ENCODE results near the gene HOXC6. TPM values are rescaled to one million over a fixed set of nuclear protein-coding genes. Genes with fewer than 3 reads are reported as not detected.
A peak's percentile ranks its signal among the peaks of the same experiment; 100 is the strongest.

HOXC6 gene
- total and polyA plus RNA-seq, 2 experiments from 2014 or later: not detected

GRCh38 chr12:54017878-54018467 lies 10.3 kb upstream of the HOXC6 start (continued):
- TF ChIP-seq ZNF462 (CRISPR knock-in tag; IDR thresholded peaks at IDR 0.05) (no peak), STAT1 (IDR thresholded peaks at IDR 0.05; ENCODE audit: unreplicated experiment) (no peak), ZNF114 (CRISPR knock-in tag; IDR thresholded peaks at IDR 0.05) (no peak)

GRCh38 chr12:54018468-54018984 lies 9.7 kb upstream of the HOXC6 start:
- Mint-ChIP-seq H3K27ac (no peak overlapping the region), H3K9me3 (peaks cover 3% of the 10 kb centered on the region; the same call in 2 of the 3 replicates), H3K4me1 (peaks cover 30% of the 10 kb centered on the region), H3K4me3 (peak overlapping the region; percentile 62), H3K36me3 (ENCODE audit: low read depth) (no peaks in the 10 kb centered on the region; the same call in 2 of the 3 replicates), H3K27me3 (ENCODE audit: insufficient read depth, low read depth, poor library complexity) (peaks cover 98% of the 10 kb centered on the region)
- DNase-seq (ENCODE audit: low spot score) (peak; percentile 70), ATAC-seq (no peak)
- Histone ChIP-seq H4K20me1 (replicated peaks; ENCODE audit: insufficient read depth) (peaks cover 42% of the 10 kb centered on the region), H3K4me3 (peak overlapping the region; percentile 63), H3K27ac (ENCODE audit: low read depth) (no peak overlapping the region), H3K4me1 (ENCODE audit: insufficient read depth) (peaks cover 42% of the 10 kb centered on the region), H3K79me2 (replicated peaks; ENCODE audit: insufficient read depth) (no peaks in the 10 kb centered on the region), H3K27me3 (ENCODE audit: insufficient read depth) (peaks cover 100% of the 10 kb centered on the region), H3K9me2 (ENCODE audit: insufficient read depth) (no peaks in the 10 kb centered on the region), H3K36me3 (ENCODE audit: insufficient read depth) (no peaks in the 10 kb centered on the region; the same call in 1 of the 2 replicates), H3F3A (replicated peaks; ENCODE audit: low read depth) (peaks cover 38% of the 10 kb centered on the region), H3K4me2 (peak overlapping the region; percentile 89), H2AFZ (peak overlapping the region; percentile 80)
- peak; percentile 50 for TF ChIP-seq EZH2 (IDR thresholded peaks at IDR 0.05; ENCODE audit: low read depth, unreplicated experiment)
- TF ChIP-seq CREB1 (CRISPR knock-in tag; IDR thresholded peaks at IDR 0.05; ENCODE audit: low read depth): no peak

All from GM23338 (cell line).